Measurements from ENCODE around the gene VBP1.

DNA sequence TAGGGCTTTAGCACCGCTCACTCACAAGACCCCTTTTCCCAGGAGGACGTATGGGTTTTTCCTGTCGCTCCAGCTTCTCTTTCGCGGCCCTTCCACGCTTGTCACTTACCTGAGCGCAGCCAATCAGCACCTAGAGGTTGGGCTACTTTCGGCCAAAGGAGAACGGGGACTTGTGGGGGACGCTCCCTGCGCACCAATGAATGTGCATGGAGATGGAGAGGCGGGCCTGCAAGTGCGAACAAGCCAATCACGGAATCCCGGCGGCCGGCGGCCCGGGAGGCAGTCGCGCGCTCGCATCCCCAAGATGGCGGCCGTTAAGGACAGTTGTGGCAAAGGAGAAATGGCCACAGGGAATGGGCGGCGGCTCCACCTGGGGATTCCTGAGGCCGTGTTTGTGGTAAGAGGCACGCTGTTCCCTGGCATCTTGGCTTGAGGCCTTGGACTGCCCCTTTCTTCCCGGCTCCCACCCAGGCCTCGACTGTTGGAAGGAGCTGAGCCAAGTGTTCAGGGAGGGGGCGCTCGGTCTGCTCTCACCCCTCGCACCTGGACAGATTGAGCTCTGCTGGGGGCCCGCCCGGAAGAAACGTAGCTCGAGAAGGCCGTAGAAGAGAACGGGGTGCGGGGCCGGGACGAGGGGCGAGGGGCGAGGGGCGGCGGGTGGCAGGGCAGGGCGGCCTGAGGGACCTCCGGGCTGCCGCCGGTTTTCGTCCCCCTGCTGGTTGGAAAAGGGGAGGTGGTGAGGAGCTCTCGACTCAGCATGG lies at the start of gene VBP1:
- TF ChIP-seq, protein P1, sequence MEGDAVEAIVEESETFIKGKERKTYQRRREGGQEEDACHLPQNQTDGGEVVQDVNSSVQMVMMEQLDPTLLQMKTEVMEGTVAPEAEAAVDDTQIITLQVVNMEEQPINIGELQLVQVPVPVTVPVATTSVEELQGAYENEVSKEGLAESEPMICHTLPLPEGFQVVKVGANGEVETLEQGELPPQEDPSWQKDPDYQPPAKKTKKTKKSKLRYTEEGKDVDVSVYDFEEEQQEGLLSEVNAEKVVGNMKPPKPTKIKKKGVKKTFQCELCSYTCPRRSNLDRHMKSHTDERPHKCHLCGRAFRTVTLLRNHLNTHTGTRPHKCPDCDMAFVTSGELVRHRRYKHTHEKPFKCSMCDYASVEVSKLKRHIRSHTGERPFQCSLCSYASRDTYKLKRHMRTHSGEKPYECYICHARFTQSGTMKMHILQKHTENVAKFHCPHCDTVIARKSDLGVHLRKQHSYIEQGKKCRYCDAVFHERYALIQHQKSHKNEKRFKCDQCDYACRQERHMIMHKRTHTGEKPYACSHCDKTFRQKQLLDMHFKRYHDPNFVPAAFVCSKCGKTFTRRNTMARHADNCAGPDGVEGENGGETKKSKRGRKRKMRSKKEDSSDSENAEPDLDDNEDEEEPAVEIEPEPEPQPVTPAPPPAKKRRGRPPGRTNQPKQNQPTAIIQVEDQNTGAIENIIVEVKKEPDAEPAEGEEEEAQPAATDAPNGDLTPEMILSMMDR (IDR thresholded peaks at IDR 0.05): peak; percentile 14 to 63 (median 30)
- TF ChIP-seq EP300 (IDR thresholded peaks at IDR 0.05): no peak
- no peak for TF ChIP-seq POLR2A (IDR thresholded peaks at IDR 0.05)
- peak; percentile 10 for TF ChIP-seq POLR2AphosphoS5 (IDR thresholded peaks at IDR 0.05)

Data from gastroesophageal sphincter (tissue), 3 donors.